WTC11 (cell line): Measurements from ENCODE around the gene PHLDB2. TPM values are rescaled to one million over a fixed set of nuclear protein-coding genes. Genes with fewer than 3 reads are reported as not detected.

Experiments used
- ATAC-seq: fragments of 200-7000 bp; cut with Tn5 transposase; 2 replicates; pipeline ENCODE4 v1.10.0; 2021; ENCODE audit warnings: mild to moderate bottlenecking, moderate library complexity
- CTCF ChIA-PET: fragments of 300-600 bp; sonication (Branson Sonifier 250); formaldehyde crosslinking; loops from one replicate; lab custom pipeline; 2021; ENCODE audit warnings: antibody characterized with exemption; lab: Charles Lee
- POLR2A ChIA-PET: fragments of 350-600 bp; sonication (Branson Sonifier 250); formaldehyde crosslinking; loops from one replicate; lab custom pipeline; 2021; ENCODE audit warnings: antibody characterized with exemption; lab: Charles Lee
- DNase-seq: peaks from one replicate; pipeline ENCODE4 v3.0.0; 2021; ENCODE audit warnings: low spot score
- H3K27ac Mint-ChIP-seq: 2 replicates; pipeline ENCODE4 v1.8.0; 2021; ENCODE audit warnings: mixed read lengths
- H3K27me3 Mint-ChIP-seq: 2 replicates; pipeline ENCODE4 v1.8.0; 2021; ENCODE audit warnings: low read depth, mild to moderate bottlenecking, moderate library complexity, mixed read lengths
- H3K36me3 Mint-ChIP-seq: 2 replicates; pipeline ENCODE4 v1.8.0; 2021; ENCODE audit warnings: mixed read lengths
- H3K4me1 Mint-ChIP-seq: 2 replicates; pipeline ENCODE4 v1.8.0; 2022; ENCODE audit warnings: mixed read lengths
- H3K4me3 Mint-ChIP-seq: 2 replicates; pipeline ENCODE4 v1.8.0; 2021; ENCODE audit warnings: mild to moderate bottlenecking, moderate library complexity, mixed read lengths
- H3K9me3 Mint-ChIP-seq: 2 replicates; pipeline ENCODE4 v1.8.0; 2021; ENCODE audit warnings: mixed read lengths
- CREB1 ChIP-seq: sonication (generic); formaldehyde crosslinking; IDR thresholded peaks from 2 replicates; pipeline ENCODE4 v1.8.0; 2023; ENCODE audit warnings: mild to moderate bottlenecking, missing genetic modification reagents
- EMX1 ChIP-seq: fragments of 250-450 bp; sonication (Bioruptor Pico); IDR thresholded peaks from 2 replicates; pipeline ENCODE4 v1.8.0; 2021; ENCODE audit warnings: mild to moderate bottlenecking
- ETV6 ChIP-seq: sonication (generic); formaldehyde crosslinking; IDR thresholded peaks from 2 replicates; pipeline ENCODE4 v1.8.1; 2022; ENCODE audit warnings: mild to moderate bottlenecking, missing genetic modification reagents
- GTF2I ChIP-seq: fragments of 250-450 bp; sonication (Bioruptor Pico); conservative IDR thresholded peaks from 2 replicates; pipeline ENCODE4 v1.4.0; 2021; ENCODE audit warnings: mild to moderate bottlenecking
- JAZF1 ChIP-seq: fragments of 250-450 bp; sonication (Bioruptor Pico); IDR thresholded peaks from 2 replicates; pipeline ENCODE4 v1.9.0; 2021; ENCODE audit warnings: moderate library complexity, mild to moderate bottlenecking, inconsistent platforms
- NFE2L1 ChIP-seq: sonication (generic); formaldehyde crosslinking; IDR thresholded peaks from 2 replicates; pipeline ENCODE4 v1.8.1; 2023; ENCODE audit warnings: missing genetic modification reagents
- SMAD4 ChIP-seq: sonication (generic); formaldehyde crosslinking; IDR thresholded peaks from 2 replicates; pipeline ENCODE4 v1.8.0; 2022; ENCODE audit warnings: mild to moderate bottlenecking, missing genetic modification reagents
- TP53 ChIP-seq: sonication (generic); formaldehyde crosslinking; IDR thresholded peaks from 2 replicates; pipeline ENCODE4 v1.8.1; 2023; ENCODE audit warnings: mild to moderate bottlenecking, missing genetic modification reagents
- ZBTB21 ChIP-seq: sonication (generic); formaldehyde crosslinking; IDR thresholded peaks from 2 replicates; pipeline ENCODE4 v1.8.1; 2023; ENCODE audit warnings: mild to moderate bottlenecking, missing genetic modification reagents, borderline replicate concordance
- ZNF263 ChIP-seq: sonication (generic); formaldehyde crosslinking; IDR thresholded peaks from 2 replicates; pipeline ENCODE4 v1.8.1; 2022; ENCODE audit warnings: low read depth, mild to moderate bottlenecking, moderate library complexity, missing genetic modification reagents
- ZNF396 ChIP-seq: fragments of 250-450 bp; sonication (Bioruptor Pico); IDR thresholded peaks from 2 replicates; pipeline ENCODE4 v1.8.0; 2021; ENCODE audit warnings: mild to moderate bottlenecking, moderate library complexity, borderline replicate concordance
- total RNA-seq: library from RNA; stranded (reverse); gene quantifications from 3 replicates; pipeline ENCODE4 v1.2.3, GENCODE V29; 2021
- TF ChIP-seq, protein P1 (sequence below): sonication (generic); formaldehyde crosslinking; IDR thresholded peaks from 2 replicates; pipeline ENCODE4 v1.8.0; 2022; ENCODE audit warnings: mild to moderate bottlenecking, missing genetic modification reagents
- TF ChIP-seq, protein P2 (sequence below): sonication (generic); formaldehyde crosslinking; IDR thresholded peaks from 2 replicates; pipeline ENCODE4 v1.8.1; 2022; ENCODE audit warnings: low read depth, mild to moderate bottlenecking, moderate library complexity, missing genetic modification reagents, borderline replicate concordance
- TF ChIP-seq, protein P3 (sequence below): sonication (generic); formaldehyde crosslinking; IDR thresholded peaks from 2 replicates; pipeline ENCODE4 v1.8.1; 2023; ENCODE audit warnings: mild to moderate bottlenecking, moderate library complexity, missing genetic modification reagents
- TF ChIP-seq, protein P4 (sequence below): sonication (generic); formaldehyde crosslinking; IDR thresholded peaks from 2 replicates; pipeline ENCODE4 v1.8.0; 2022; ENCODE audit warnings: missing genetic modification reagents
- TF ChIP-seq, protein P5 (sequence below): sonication (generic); formaldehyde crosslinking; IDR thresholded peaks from 2 replicates; pipeline ENCODE4 v1.8.0; 2022; ENCODE audit warnings: mild to moderate bottlenecking, missing genetic modification reagents
- TF ChIP-seq, protein P6 (sequence below): sonication (generic); formaldehyde crosslinking; conservative IDR thresholded peaks from 2 replicates; pipeline ENCODE4 v1.8.1; 2023; ENCODE audit warnings: mild to moderate bottlenecking, low read depth, missing genetic modification reagents, moderate library complexity
- TF ChIP-seq, protein P7 (sequence below): sonication (generic); formaldehyde crosslinking; IDR thresholded peaks from 2 replicates; pipeline ENCODE4 v1.8.0; 2023; ENCODE audit warnings: missing genetic modification reagents, mild to moderate bottlenecking, borderline replicate concordance

PHLDB2 gene
- total RNA-seq, 1 experiment from 2014 or later: 40.3 TPM

DNA sequence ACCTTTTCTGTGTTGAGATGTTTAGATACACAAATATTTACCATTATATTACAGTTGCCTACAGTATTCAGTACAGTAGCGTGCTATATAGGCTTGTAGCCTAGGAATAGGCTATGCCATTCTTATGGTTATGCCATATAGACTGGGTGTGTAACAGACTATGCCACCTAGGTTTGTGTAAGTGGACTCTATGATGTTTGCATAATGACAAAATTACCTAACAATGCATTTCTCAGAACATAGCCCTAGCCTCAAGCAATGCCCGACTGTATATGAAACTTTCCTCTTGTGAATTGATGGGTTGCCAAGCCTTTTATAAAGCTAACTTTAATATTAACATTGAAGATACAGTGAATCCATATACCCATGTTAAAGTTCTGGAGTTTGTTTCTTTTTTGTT, 10.3 kb upstream of the PHLDB2 start:
- Mint-ChIP-seq H3K27me3 (no peaks in the 10 kb centered on the region), H3K4me3 (no peak overlapping the region), H3K4me1 (peaks cover 24% of the 10 kb centered on the region), H3K9me3 (no peaks in the 10 kb centered on the region), H3K36me3 (no peaks in the 10 kb centered on the region), H3K27ac (no peak overlapping the region)
- DNase-seq (no peak), ATAC-seq (no peak)
- TF ChIP-seq, protein P1, sequence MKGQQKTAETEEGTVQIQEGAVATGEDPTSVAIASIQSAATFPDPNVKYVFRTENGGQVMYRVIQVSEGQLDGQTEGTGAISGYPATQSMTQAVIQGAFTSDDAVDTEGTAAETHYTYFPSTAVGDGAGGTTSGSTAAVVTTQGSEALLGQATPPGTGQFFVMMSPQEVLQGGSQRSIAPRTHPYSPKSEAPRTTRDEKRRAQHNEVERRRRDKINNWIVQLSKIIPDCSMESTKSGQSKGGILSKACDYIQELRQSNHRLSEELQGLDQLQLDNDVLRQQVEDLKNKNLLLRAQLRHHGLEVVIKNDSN (CRISPR knock-in tag): no peak
- ChIA-PET POLR2A (interaction anchor here (0.6 to 0.8 kb wide), 2 partner anchors 11 to 22 kb away, joined by 3 to 8 read pairs; no protein-coding TSS in a partner anchor), CTCF (interaction anchor here (1.4 kb wide), 1 partner anchor 12 kb away, joined by 3 read pairs; no protein-coding TSS in a partner anchor)

DNA sequence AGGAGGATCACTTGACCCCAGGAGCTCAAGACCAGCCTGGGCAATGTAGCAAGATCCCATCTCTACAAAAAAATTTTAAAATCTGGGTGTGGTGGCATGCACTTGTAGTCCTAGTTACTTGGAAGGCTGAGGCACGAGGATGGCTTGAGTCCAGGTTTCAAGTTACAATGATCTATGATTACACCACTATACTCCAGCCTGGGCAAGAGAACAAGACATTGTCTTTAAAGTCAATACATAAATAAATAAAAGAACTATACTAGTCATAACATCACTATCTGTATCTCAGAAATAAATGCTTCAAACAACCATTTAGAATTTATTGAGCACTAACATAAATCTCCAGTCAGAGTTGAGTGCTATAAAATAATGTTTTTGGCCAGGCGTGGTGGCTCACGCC, 8.5 kb upstream of the PHLDB2 start:
- POLR2A ChIA-PET: interaction anchor here (0.7 kb wide), 1 partner anchor 10 kb away, joined by 3 read pairs; no protein-coding TSS in a partner anchor
- Mint-ChIP-seq H3K27ac (no peak overlapping the region), H3K4me1 (peaks cover 40% of the 10 kb centered on the region), H3K27me3 (no peaks in the 10 kb centered on the region; the same call in 1 of the 2 replicates), H3K4me3 (no peak overlapping the region), H3K9me3 (no peaks in the 10 kb centered on the region), H3K36me3 (no peaks in the 10 kb centered on the region)
- CTCF ChIA-PET: no interaction called here
- DNase-seq (no peak), ATAC-seq (no peak)
- TF ChIP-seq TP53 (CRISPR knock-in tag): no peak
- TF ChIP-seq JAZF1: no peak
- no peak for TF ChIP-seq ZBTB21
- no peak for TF ChIP-seq ZNF396 (CRISPR knock-in tag)
- TF ChIP-seq CREB1: no peak
- TF ChIP-seq, protein P2, sequence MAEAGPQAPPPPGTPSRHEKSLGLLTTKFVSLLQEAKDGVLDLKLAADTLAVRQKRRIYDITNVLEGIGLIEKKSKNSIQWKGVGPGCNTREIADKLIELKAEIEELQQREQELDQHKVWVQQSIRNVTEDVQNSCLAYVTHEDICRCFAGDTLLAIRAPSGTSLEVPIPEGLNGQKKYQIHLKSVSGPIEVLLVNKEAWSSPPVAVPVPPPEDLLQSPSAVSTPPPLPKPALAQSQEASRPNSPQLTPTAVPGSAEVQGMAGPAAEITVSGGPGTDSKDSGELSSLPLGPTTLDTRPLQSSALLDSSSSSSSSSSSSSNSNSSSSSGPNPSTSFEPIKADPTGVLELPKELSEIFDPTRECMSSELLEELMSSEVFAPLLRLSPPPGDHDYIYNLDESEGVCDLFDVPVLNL (CRISPR knock-in tag): no peak
- TF ChIP-seq, protein P3, sequence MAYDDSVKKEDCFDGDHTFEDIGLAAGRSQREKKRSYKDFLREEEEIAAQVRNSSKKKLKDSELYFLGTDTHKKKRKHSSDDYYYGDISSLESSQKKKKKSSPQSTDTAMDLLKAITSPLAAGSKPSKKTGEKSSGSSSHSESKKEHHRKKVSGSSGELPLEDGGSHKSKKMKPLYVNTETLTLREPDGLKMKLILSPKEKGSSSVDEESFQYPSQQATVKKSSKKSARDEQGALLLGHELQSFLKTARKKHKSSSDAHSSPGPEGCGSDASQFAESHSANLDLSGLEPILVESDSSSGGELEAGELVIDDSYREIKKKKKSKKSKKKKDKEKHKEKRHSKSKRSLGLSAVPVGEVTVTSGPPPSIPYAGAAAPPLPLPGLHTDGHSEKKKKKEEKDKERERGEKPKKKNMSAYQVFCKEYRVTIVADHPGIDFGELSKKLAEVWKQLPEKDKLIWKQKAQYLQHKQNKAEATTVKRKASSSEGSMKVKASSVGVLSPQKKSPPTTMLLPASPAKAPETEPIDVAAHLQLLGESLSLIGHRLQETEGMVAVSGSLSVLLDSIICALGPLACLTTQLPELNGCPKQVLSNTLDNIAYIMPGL (CRISPR knock-in tag): no peak
- no peak for TF ChIP-seq ETV6 (CRISPR knock-in tag)
- TF ChIP-seq EMX1 (CRISPR knock-in tag): no peak
- TF ChIP-seq, protein P4, sequence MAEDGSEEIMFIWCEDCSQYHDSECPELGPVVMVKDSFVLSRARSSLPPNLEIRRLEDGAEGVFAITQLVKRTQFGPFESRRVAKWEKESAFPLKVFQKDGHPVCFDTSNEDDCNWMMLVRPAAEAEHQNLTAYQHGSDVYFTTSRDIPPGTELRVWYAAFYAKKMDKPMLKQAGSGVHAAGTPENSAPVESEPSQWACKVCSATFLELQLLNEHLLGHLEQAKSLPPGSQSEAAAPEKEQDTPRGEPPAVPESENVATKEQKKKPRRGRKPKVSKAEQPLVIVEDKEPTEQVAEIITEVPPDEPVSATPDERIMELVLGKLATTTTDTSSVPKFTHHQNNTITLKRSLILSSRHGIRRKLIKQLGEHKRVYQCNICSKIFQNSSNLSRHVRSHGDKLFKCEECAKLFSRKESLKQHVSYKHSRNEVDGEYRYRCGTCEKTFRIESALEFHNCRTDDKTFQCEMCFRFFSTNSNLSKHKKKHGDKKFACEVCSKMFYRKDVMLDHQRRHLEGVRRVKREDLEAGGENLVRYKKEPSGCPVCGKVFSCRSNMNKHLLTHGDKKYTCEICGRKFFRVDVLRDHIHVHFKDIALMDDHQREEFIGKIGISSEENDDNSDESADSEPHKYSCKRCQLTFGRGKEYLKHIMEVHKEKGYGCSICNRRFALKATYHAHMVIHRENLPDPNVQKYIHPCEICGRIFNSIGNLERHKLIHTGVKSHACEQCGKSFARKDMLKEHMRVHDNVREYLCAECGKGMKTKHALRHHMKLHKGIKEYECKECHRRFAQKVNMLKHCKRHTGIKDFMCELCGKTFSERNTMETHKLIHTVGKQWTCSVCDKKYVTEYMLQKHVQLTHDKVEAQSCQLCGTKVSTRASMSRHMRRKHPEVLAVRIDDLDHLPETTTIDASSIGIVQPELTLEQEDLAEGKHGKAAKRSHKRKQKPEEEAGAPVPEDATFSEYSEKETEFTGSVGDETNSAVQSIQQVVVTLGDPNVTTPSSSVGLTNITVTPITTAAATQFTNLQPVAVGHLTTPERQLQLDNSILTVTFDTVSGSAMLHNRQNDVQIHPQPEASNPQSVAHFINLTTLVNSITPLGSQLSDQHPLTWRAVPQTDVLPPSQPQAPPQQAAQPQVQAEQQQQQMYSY: no peak
- no peak for TF ChIP-seq NFE2L1 (CRISPR knock-in tag)

DNA sequence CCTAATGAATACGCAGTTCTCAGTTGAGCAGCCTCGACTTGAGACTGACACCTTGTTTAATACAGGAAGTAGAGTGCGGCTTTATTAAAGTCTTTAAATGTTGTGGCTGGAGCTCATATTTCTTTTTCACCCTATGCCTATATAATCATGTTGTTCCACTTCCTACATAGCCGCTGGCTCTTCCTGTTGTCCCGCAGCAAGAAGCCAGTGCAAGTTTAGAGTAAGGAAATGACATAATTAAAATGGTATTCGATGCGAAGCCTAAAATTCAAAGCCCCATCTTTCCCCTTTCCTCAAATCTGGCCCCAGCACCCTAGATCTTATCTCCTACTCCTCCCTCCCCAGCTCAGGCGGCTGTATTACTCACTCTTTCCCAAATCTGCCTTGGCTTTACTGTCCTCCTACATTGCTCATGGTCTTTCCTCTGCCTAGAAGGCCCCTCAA, 7.5 kb upstream of the PHLDB2 start:
- Mint-ChIP-seq H3K4me3 (no peak overlapping the region), H3K36me3 (no peaks in the 10 kb centered on the region), H3K9me3 (no peaks in the 10 kb centered on the region), H3K4me1 (peaks cover 40% of the 10 kb centered on the region), H3K27ac (no peak overlapping the region), H3K27me3 (peaks cover under 1% of the 10 kb centered on the region; the same call in 1 of the 2 replicates)
- ChIA-PET CTCF (no interaction called here), POLR2A (no interaction called here)
- DNase-seq (no peak), ATAC-seq (no peak)
- TF ChIP-seq, protein P5, sequence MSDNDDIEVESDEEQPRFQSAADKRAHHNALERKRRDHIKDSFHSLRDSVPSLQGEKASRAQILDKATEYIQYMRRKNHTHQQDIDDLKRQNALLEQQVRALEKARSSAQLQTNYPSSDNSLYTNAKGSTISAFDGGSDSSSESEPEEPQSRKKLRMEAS (CRISPR knock-in tag): no peak
- TF ChIP-seq, protein P6, sequence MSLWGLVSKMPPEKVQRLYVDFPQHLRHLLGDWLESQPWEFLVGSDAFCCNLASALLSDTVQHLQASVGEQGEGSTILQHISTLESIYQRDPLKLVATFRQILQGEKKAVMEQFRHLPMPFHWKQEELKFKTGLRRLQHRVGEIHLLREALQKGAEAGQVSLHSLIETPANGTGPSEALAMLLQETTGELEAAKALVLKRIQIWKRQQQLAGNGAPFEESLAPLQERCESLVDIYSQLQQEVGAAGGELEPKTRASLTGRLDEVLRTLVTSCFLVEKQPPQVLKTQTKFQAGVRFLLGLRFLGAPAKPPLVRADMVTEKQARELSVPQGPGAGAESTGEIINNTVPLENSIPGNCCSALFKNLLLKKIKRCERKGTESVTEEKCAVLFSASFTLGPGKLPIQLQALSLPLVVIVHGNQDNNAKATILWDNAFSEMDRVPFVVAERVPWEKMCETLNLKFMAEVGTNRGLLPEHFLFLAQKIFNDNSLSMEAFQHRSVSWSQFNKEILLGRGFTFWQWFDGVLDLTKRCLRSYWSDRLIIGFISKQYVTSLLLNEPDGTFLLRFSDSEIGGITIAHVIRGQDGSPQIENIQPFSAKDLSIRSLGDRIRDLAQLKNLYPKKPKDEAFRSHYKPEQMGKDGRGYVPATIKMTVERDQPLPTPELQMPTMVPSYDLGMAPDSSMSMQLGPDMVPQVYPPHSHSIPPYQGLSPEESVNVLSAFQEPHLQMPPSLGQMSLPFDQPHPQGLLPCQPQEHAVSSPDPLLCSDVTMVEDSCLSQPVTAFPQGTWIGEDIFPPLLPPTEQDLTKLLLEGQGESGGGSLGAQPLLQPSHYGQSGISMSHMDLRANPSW: no peak
- TF ChIP-seq ZNF263 (no peak), GTF2I (CRISPR knock-in tag) (no peak), SMAD4 (no peak)
- TF ChIP-seq, protein P7, sequence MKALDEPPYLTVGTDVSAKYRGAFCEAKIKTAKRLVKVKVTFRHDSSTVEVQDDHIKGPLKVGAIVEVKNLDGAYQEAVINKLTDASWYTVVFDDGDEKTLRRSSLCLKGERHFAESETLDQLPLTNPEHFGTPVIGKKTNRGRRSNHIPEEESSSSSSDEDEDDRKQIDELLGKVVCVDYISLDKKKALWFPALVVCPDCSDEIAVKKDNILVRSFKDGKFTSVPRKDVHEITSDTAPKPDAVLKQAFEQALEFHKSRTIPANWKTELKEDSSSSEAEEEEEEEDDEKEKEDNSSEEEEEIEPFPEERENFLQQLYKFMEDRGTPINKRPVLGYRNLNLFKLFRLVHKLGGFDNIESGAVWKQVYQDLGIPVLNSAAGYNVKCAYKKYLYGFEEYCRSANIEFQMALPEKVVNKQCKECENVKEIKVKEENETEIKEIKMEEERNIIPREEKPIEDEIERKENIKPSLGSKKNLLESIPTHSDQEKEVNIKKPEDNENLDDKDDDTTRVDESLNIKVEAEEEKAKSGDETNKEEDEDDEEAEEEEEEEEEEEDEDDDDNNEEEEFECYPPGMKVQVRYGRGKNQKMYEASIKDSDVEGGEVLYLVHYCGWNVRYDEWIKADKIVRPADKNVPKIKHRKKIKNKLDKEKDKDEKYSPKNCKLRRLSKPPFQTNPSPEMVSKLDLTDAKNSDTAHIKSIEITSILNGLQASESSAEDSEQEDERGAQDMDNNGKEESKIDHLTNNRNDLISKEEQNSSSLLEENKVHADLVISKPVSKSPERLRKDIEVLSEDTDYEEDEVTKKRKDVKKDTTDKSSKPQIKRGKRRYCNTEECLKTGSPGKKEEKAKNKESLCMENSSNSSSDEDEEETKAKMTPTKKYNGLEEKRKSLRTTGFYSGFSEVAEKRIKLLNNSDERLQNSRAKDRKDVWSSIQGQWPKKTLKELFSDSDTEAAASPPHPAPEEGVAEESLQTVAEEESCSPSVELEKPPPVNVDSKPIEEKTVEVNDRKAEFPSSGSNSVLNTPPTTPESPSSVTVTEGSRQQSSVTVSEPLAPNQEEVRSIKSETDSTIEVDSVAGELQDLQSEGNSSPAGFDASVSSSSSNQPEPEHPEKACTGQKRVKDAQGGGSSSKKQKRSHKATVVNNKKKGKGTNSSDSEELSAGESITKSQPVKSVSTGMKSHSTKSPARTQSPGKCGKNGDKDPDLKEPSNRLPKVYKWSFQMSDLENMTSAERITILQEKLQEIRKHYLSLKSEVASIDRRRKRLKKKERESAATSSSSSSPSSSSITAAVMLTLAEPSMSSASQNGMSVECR: no peak
